ENCODE data around the gene CHRNE.
A peak's percentile ranks its signal among the peaks of the same experiment; 100 is the strongest.
"Not testable (repeated sequence)": the region's sequence is repeated elsewhere in the genome, so short reads cannot be mapped to it uniquely, and the experiment has no call there.

CHRNE gene

DNA sequence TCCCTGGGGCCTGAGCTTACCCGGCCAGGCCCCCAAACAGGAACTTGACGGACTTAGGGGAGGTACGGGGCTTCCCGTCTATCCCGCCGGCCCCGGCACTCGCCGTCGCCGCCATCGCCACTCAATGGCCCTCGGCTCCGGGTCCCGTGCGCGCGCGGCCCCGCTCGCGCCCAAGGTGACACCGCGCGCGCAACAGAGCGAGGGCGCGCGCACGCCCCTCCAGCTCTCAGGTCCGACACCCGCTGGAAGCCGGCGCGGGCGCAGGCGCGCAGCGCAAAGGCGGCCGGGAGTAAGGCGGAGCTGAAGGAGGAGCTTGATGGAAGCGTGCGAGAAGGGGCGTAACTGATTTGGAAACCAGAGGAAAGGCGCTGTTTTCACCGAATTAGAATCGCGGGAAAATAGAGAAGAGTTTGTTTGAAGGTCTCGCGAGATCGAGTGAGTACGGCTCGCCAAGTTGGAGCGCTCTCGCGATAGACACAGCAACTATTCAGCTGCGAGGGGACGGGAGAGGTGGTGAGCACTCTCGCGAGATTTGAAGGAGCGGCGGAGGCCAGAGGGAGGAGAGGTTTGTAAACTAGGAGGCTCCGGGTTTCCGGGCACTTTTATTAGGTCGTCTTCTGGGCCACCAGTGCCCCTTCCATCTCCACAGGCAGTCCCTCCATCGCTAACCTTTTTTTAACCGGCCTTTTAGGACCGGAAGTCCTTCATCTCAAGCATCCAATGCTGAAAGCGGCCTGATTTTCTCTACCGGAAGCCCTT, 37.1 kb upstream of the CHRNE start, which contains the start of the genes RNF167 and SLC25A11:
TSS of gene RNF167 (plus strand) at position 473 of the 759 bp plus-strand sequence. CDS start 642 bp downstream, outside the sequence.
TSS of gene SLC25A11 (minus strand) at position 251 of the 759 bp plus-strand sequence. CDS start at position 115, 136 bp downstream.
- peak; percentile 92 for DNase-seq (ENCODE audit: low read depth)

DNA sequence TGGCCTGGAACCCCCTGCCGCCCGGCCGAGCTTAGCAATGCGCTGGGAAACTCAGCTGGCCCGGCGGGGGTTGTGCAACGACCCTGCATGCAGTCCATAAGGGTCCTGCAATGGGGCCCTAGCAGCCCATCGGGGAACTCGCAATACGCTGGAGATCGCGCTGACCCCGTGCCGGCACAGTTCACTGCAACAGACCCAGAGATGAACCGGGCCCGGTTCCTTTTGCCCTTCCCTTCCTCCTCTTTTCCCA, 36.6 kb upstream of the CHRNE start:
- DNase-seq (ENCODE audit: low read depth): no peak

DNA sequence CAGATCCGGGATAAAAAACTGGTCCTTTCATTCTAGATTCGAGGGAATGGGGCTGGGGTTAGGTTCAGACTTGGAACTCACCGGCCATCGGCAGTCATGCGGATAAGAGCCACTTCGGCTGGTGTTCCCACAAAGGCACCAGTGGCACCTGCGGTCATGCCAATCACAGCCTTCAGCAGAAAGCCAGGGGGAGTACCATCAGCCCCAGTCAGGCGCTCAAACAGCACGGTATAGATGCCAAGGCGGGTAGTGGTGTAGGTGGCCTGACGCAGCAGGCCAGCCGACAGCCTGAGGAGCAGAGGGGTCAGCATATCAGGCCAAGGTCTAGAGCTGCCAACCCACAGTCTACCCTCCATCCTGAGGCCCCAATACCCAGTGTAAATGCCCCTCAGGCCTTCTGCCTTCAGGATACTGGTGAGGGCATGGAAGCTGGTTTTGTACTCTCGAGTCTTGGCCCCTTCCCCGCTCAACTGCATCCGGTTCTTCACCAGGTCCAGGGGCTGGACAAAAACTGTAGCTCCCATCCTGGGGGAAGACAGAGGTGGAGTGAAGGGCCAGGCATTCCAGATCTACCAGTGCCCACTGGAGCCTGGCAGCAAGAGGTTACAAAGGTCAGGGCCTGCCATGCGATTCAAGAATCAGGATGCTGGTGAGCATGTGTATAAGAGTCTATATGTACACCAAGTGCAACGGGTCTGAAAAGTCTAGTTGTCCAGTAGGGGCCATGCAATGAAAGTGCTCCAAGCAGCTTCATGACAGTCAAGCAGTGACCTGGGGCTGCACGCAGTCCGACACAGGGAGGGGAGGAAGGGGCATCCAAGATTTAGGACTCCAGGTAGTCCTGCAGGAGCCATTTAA, 36.0 kb upstream of the CHRNE start:
- no peak for DNase-seq (ENCODE audit: low read depth)

DNA sequence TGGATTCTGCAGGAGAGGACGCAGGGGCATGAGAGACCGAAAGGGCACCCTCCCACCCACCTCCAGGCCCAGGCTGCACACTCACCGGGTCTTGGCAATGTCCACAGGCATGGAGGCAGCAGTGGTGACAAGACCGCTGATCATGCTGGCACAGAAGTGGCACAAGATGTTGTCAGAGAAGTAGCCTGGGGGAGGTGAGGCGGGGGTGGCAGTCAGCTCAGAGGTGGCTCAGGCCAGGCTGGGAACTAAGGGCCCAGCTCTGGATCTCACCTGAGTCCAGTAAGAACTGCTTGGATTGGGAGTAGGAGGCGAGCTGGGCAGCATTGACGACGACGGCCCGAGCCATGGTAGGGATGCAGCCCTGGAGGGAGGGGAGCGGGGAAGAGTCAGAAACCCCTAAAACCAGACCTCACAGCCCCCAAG, 35.2 kb upstream of the CHRNE start:
- DNase-seq (ENCODE audit: low read depth): no peak

DNA sequence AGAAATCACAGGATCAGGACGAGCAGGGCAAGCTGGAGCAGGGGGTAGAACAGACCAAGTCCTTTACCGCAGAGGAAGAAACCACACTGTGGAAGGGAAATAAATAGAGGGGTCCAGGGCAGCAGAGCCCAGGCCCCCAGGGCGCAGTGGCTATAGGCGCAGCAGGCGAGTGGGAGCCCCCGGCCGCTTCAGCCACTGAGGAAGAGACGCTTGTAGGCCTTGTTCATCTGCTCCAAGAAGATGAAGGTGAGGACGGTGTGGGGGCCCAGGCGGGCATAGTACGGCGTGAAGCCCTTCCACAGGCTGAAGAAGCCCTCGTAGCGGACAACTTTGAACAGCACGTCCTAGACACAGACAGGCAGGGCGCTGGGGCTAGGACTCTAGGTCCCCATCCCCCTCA, 34.7 kb upstream of the CHRNE start:
- no peak for DNase-seq (ENCODE audit: low read depth)

DNA sequence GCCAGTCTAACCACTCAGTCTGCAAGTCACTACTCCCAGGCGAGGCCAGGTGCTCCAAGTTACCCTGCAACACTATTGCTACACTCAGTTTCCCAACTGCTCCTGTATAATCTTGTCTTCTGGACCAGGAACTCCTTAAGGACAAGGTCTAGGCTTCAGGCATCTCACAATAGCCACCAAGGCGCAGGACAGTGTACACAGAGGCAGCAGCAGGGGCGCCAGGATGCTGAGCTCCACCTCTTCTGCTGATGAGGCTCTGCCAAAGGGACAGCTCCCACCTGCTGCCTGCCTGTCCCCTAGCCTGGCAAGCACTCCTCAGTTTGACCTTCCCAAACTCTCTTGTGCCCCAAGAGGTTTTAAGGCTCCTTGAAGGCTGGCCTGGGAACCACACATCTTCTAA, 33.5 kb upstream of the CHRNE start:
- DNase-seq (ENCODE audit: low read depth): no peak

DNA sequence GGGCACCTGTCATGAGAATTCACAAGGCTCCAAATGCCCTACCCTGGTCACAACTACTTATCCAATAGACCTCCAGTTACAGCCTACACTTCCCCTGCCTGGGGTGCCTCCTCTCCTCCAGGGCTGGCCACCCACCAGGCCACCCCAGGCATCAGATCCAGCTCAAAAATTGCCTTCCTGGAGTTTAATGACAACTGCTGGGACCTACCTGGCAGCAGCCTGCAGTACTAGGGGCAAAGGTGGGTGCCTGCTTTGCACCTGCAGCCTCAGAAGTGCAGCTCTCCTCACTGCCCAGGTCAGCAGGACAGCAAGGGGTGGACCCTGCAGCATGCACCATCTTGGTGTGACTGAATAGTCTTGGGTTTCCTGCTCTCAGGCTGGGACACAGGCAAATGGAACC, 32.8 kb upstream of the CHRNE start:
- DNase-seq (ENCODE audit: low read depth): no peak

DNA sequence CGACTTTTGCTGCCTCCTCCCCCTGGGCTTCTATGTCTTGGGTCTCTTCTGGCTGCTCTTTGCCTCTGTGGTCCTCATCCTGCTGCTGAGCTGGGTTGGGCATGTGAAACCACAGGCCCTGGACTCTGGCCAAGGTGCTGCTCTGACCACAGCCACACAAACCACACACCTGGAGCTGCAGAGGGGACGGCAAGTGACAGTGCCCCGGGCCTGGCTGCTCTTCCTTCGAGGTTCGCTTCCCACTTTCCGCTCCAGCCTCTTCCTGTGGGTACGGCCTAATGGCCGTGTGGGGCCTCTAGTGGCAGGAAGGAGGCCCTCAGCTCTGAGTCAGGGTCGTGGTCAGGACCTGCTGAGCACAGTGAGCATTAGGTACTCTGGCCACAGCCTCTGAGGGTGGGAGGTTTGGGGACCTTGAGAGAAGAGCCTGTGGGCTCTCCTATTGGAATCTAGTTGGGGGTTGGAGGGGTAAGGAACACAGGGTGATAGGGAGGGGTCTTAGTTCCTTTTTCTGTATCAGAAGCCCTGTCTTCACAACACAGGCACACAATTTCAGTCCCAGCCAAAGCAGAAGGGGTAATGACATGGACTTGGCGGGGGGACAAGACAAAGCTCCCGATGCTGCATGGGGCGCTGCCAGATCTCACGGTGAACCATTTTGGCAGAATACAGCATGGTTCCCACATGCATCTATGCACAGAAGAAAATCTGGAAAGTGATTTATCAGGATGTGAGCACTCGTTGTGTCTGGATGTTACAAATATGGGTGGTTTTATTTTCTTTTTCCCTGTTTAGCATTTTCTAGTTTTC, 31.5 kb upstream of the CHRNE start:
- DNase-seq (ENCODE audit: low read depth): no peak

DNA sequence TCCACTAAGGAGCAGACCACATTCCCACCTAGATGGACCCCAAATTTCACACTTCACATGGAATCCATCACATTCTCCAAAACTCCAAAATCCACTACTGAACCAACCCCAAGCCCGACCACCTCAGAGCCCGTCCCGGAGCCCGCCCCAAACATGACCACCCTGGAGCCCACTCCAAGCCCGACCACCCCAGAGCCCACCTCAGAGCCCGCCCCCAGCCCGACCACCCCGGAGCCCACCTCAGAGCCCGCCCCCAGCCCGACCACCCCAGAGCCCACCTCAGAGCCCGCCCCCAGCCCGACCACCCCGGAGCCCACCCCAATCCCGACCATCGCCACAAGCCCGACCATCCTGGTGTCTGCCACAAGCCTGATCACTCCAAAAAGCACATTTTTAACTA, 30.7 kb upstream of the CHRNE start:
- DNase-seq (ENCODE audit: low read depth): no peak

DNA sequence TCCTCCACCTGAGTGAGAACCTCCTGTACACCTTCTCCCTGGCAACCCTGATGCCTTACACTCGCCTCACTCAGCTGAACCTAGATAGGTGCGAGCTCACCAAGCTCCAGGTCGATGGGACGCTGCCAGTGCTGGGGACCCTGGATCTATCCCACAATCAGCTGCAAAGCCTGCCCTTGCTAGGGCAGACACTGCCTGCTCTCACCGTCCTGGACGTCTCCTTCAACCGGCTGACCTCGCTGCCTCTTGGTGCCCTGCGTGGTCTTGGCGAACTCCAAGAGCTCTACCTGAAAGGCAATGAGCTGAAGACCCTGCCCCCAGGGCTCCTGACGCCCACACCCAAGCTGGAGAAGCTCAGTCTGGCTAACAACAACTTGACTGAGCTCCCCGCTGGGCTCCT, 29.9 kb upstream of the CHRNE start:
- no peak for DNase-seq (ENCODE audit: low read depth)

DNA sequence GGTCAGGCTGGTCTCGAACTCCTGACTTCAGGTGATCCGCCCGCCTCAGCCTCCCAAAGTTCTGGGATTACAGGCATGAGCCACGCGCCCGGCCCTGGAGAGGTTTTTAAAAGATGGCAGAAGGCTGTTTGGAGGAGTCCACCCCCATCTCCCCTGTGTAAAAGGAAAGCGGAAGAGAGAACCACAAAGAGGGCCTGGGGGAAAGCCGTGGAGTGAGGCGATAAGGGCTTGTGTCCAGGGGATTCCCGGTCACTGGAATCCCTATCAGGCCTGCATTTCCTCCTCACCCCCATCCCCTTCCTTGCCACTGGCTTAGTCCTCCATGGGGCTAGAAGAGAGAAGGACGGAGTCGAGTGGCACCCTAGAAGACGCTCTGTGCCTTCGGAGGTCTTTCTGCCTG, 29.1 kb upstream of the CHRNE start, which contains the start of gene GP1BA:
TSS of gene GP1BA (plus strand) at position 315 of the 400 bp plus-strand sequence. CDS start 328 bp downstream, outside the sequence.
- no peak for DNase-seq (ENCODE audit: low read depth)

DNA sequence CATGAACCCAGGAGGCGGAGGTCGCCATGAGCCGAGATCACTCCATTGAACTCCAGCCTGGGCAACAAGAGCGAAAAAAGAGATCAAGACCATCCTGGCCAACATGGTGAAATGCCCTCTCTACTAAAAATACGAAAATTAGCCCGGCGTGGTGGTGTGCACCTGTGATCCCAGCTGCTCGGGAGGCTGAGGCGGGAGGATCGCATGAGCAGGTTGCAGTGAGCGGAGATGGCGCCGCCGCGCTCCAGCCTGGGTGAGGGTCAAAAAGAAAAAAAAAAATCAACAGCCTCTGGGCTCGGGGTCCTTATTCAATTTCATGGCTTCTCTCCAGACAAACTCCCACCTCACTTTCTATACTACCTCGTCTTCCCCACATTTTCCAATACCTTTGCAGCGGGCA, 26.0 kb upstream of the CHRNE start:
- no peak for DNase-seq (ENCODE audit: low read depth)

DNA sequence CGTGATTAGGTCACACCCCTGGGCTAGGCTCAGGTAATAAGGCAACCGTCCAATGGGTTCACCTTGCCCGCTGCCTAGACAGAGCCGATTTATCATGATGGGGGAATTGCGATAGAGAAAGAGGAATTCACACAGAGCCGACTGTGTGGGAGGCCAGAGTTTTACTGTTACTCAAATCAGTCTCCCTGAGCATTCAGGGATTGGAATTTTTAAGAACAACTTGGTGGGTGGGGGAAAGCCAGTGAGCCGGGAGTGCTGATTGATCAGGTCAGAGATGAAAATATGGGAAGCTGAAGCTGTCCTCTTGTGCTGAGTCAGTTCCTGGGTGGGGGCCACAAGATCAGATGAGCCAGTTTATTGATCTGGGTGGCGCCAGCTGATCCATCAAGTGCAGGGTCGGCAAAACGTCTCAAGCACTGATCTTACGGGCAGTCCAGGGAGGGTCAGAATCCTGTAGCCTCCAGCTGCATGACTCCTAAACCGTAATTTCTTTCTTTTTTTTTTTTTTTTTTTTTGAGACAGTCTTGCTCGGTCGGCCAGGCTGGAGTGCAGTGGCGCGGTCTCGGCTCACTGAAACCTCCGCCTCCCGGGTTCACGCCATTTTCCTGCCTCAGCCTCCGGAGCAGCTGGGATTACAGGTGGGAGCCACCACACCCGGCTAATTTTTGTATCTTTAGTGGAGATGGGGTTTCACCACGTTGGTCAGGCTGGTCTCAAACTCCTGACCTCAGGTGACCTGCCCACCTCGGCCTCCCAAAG, 23.9 kb upstream of the CHRNE start:
- DNase-seq (ENCODE audit: low read depth): not testable (repeated sequence)

DNA sequence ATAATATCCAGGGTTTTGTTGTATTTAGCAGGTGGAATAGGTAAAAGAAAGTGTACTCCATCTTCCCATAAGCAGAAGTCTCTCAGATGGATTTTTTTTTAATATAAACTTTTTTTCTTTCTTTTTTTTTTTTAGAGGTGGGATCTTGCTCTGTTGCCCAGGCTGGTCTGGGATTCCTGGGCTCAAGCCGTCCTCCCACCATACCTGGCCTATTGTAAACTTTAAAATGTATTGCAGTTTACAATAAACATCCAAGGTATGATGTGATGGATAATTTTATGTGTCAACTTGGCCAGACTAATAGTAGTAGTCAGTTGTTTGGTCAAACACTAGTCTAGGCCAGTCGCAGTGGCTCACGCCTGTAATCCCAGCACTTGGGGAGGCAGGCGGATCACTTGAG, 18.4 kb upstream of the CHRNE start:
- DNase-seq (ENCODE audit: low read depth): no peak

DNA sequence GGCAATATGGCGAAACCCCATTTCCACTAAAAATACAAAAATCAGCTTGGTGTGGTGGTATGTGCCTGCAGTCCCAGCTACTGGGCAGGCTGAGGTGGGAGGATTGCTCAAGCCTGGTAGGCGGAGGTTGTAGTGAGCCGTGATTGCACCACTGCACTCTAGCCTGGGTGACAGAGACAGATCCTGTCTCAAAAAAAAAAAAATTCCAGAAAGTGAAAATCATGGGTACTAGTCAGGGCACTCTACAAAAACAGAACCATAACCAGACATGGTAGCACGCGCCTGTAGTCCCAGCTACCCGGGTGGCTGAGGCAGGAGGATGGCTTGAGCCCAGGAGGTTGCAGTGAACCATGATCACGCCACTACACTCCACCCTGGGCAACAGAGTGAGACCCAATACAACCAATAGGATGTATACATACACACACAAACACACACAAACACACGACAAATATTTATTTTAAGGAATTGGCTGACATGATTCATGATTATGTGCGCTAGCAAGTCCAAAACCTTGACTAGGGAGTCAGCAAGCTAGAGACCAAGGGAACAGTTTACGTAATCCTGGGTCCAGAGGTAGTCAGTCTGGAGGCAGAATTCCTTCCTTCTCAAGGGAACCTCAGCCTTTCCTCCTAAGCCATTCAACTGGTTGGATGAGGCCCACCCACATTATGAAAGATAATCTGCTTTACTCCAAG, 17.6 kb upstream of the CHRNE start:
- no peak for DNase-seq (ENCODE audit: low read depth)

DNA sequence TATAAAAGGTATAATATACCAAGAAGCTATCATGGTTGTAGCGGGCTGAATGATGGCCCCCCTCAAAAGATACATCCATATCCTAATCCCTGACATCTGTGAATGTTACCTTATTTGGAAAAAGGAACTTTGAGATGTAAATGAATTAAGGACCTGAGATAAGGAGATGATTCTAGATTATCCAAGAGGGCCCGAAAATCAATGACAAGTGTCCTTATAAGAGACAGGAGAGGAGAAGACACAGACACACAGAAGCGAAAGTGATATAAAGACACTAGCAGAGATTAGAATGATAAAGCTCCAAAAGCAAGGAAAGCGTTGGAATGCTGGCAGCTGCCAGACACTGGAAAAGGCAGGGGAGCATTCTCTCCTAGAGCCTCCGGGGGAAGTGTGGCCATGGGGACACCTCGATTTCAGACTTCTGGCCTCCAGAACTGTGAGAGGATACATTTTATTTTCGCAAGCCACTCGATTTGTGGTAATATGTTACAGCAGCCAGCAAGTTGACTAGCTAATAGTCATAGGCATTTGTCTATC, 16.7 kb upstream of the CHRNE start:
- DNase-seq (ENCODE audit: low read depth): no peak

DNA sequence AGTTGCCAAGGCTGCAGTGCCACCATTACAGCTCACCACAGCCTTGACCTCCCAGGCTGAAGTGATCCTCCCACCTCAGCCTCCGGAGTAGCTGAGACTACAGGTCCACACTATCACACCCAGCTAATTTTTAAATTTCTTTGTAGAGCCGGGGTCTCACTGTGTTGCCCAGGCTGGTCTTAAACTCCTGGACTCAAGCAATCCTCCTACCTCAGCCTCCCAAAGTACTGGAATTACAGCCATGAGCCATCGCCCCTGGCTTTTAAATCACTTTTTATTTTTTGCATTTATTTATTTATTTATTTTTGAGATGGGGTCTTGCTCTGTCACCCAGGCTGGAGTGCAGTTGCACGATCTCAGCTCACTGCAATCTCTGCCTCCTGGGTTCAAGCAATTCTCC, 11.7 kb upstream of the CHRNE start:
- DNase-seq (ENCODE audit: low read depth): not testable (repeated sequence)

DNA sequence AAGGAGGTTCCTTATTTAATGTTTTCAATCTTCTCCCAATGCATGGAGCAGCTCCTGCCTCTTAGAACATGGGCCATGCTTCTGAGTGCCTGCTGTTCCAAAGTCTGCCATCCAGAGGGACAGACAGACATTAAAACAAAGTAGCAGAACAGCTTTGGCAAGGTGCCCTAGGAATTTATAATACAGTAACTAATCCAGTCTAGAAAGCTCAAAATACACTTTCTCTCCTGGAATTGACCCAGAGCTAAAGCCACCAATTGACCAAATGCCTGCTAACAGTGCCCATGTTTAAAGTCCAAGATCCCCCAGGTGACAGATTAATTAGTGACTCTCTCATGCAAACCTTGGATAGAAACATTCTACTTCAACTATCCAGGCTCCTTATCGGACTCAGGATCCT, 11.1 kb upstream of the CHRNE start:
- DNase-seq (ENCODE audit: low read depth): no peak

DNA sequence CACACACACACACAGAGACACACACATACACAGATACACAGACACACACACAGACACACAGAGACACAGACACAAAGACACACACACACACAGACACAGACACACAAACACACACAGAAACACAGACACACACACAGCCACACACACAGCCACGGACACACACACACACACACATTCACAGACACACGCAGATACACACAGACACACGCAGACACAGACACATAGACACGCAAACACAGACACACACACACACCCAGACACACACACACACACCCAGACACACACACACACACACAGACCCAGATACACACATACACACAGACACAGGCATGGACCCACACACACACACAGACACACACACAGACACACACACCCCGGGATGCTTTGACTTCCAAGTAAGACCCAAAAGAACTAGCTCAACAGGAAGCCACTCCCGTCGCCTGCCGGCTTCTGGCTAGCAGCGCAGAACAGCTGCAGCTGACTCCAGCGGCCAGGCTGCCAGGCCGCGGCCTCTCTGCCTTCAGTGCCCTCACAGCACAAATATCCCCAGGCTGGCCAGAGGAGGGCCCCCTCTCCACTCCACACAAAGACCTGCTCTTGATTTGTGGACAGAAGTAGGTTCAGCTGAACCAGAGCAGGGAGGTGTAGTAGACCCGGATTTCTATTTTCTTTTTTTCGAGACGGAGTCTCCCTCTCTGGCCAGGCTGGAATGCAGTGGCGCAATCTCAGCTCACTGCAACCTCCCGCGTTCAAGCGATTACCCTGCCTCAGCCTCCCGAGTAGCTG, 6.0 kb upstream of the CHRNE start:
- peak; percentile 56 for DNase-seq (ENCODE audit: low read depth)

DNA sequence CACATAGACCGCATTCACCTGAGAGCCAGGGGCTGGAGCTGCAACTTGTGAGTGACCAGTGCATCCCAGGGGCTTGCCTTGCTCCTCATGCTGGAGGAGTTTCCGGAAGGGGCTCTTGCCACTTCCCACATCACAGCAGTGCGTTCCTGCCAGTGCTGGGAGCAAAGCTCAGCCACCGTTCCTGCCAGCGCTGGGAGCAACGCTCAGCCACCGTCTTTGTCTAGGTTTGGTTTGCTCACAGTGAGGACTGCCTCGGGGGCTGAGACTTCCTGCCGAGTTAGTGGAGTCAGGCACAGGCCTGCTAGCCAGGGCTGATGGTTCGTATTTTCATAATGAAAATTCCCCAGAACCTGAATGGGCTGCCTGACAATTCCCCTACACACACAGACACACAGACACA, 5.4 kb upstream of the CHRNE start:
- DNase-seq (ENCODE audit: low read depth): no peak

Measured in stimulated activated CD8-positive, alpha-beta memory T cell treated with anti-CD3 and anti-CD28 coated beads, Interleukin-12 subunit alpha, Interleukin-12 subunit beta, amount 100 ng/mL, for 1 hour (primary cell).